Astrocyte of the cerebellum (primary cell): Measurements from ENCODE around the gene TTC23.

ENCODE experiments used
- DNase-seq: peaks from one replicate; pipeline ENCODE4 v3.0.0-alpha.2; 2011; ENCODE audit warnings: low read depth
- H3K4me3 ChIP-seq: 2 replicates; pipeline ENCODE4 v1.5.1; 2011; ENCODE audit warnings: mild to moderate bottlenecking, low read depth, low read length, moderate library complexity
- in situ Hi-C: cut with HindIII; loops from 2 replicates; pipeline ENCODE4 v1.10.0; 2017; ENCODE audit warnings: low sequenced_read_pairs
- TF ChIP-seq, protein P1 (sequence below): IDR thresholded peaks from 2 replicates; pipeline ENCODE4 v1.5.1; 2012; ENCODE audit warnings: low read length, low read depth, moderate library complexity, mild to moderate bottlenecking; ENCODE audit errors: missing control alignments

Gene TTC23

DNA sequence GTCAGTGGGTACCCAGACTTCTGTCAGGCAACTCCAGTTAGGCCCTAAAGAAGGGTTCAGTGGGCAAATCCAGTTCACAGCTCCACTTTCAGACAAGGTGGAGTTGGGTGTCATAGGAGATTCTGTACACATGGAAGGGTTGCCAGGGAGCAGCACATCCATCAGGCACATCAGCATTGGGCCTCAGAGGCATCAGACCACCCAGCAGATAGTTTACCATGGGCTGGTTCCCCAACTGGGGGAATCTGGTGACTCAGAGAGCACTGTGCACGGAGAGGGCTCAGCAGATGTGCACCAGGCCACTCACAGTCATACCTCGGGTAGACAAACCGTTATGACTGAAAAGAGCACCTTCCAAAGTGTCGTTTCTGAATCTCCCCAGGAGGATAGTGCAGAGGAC is 117.3 kb downstream of the TTC23 start:
- DNase-seq: no peak
- H3K4me3 ChIP-seq: no peak overlapping the region
- TF ChIP-seq, protein P1, sequence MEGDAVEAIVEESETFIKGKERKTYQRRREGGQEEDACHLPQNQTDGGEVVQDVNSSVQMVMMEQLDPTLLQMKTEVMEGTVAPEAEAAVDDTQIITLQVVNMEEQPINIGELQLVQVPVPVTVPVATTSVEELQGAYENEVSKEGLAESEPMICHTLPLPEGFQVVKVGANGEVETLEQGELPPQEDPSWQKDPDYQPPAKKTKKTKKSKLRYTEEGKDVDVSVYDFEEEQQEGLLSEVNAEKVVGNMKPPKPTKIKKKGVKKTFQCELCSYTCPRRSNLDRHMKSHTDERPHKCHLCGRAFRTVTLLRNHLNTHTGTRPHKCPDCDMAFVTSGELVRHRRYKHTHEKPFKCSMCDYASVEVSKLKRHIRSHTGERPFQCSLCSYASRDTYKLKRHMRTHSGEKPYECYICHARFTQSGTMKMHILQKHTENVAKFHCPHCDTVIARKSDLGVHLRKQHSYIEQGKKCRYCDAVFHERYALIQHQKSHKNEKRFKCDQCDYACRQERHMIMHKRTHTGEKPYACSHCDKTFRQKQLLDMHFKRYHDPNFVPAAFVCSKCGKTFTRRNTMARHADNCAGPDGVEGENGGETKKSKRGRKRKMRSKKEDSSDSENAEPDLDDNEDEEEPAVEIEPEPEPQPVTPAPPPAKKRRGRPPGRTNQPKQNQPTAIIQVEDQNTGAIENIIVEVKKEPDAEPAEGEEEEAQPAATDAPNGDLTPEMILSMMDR: no peak
- in situ Hi-C loops: no loop called here

DNA sequence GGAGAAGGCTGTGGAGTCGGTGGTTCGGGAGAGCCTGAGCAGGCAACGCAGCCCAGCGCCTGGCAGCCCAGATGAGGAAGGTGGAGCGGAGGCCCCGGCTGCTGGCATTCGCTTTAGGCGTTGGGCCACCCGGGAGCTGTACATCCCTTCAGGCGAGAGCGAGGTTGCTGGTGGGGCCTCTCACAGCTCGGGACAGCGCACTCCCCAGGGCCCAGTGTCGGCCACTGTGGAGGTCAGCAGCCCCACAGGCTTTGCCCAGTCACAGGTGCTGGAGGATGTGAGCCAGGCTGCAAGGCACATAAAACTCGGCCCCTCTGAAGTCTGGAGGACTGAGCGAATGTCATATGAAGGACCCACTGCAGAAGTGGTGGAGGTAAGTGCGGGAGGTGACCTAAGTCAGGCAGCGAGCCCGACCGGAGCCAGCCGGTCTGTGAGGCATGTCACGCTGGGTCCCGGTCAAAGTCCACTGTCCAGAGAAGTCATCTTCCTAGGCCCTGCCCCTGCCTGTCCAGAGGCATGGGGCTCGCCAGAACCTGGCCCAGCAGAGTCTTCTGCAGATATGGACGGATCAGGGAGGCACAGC is 117.8 kb downstream of the TTC23 start:
- TF ChIP-seq, protein P1: no peak
- no peak for DNase-seq
- H3K4me3 ChIP-seq: no peak overlapping the region
- in situ Hi-C loops: no loop called here

DNA sequence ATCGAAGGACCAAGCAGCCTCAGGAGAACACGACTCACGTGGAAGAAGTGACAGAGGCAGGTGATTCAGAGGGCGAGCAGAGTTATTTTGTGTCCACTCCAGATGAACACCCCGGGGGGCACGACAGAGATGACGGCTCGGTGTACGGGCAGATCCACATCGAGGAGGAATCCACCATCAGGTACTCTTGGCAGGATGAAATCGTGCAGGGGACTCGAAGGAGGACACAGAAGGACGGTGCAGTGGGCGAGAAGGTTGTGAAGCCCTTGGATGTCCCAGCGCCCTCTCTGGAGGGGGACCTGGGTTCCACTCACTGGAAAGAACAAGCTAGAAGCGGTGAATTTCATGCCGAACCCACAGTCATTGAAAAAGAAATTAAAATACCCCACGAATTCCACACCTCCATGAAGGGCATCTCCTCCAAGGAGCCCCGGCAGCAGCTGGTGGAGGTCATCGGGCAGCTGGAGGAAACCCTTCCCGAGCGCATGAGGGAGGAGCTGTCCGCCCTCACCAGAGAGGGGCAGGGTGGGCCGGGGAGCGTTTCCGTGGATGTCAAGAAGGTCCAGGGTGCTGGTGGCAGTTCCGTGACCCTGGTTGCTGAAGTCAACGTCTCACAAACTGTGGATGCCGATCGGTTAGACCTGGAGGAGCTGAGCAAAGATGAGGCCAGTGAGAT is 118.5 kb downstream of the TTC23 start:
- no peak overlapping the region for H3K4me3 ChIP-seq
- in situ Hi-C loops: no loop called here
- no peak for DNase-seq
- TF ChIP-seq, protein P1: no peak

DNA sequence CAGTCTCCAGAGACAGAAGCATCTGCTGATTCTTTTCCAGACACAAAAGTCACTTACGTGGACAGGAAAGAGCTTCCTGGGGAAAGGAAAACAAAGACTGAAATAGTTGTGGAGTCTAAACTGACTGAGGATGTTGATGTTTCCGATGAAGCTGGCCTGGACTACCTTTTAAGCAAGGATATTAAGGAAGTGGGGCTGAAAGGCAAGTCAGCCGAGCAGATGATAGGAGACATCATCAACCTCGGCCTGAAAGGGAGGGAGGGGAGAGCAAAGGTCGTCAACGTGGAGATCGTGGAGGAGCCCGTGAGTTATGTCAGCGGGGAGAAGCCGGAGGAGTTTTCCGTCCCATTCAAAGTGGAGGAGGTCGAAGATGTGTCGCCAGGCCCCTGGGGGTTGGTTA is 119.1 kb downstream of the TTC23 start:
- TF ChIP-seq, protein P1: no peak
- no peak overlapping the region for H3K4me3 ChIP-seq
- no peak for DNase-seq
- in situ Hi-C loops: no loop called here

DNA sequence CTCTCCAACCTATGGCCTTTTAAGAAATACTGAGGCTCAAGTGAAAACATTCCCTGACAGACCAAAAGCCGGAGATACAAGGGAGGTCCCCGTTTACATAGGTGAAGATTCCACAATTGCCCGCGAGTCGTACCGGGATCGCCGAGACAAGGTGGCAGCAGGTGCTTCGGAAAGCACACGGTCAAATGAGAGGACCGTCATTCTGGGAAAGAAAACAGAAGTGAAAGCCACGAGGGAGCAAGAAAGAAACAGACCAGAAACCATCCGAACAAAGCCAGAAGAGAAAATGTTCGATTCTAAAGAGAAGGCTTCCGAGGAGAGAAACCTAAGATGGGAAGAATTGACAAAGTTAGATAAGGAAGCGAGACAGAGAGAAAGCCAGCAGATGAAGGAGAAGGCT is 119.7 kb downstream of the TTC23 start:
- TF ChIP-seq, protein P1: no peak
- in situ Hi-C loops: no loop called here
- DNase-seq: no peak
- no peak overlapping the region for H3K4me3 ChIP-seq

DNA sequence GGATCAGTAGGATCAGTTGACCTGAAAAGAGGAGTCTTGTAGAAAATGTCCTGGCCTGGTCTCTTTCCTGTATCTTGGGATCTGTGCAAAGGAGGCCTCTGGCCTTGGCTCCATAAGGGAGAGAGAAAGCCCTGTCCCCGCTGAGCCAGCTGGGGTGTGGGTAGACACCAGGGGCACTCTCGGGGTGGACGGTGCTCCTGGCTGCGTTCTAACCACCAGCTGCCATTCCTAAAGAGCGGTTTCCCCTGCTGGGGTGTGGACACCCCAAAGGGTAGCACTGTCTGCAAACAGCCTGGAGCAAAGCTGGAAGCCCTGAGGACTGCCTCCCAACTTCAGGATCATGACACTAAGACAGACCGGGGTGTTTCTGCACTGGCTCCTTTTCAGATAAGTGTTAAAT is 121.0 kb downstream of the TTC23 start:
- no peak overlapping the region for H3K4me3 ChIP-seq
- DNase-seq: no peak
- in situ Hi-C loops: no loop called here
- TF ChIP-seq, protein P1: no peak
